Measurements from ENCODE around the gene CNPY1.

DNA sequence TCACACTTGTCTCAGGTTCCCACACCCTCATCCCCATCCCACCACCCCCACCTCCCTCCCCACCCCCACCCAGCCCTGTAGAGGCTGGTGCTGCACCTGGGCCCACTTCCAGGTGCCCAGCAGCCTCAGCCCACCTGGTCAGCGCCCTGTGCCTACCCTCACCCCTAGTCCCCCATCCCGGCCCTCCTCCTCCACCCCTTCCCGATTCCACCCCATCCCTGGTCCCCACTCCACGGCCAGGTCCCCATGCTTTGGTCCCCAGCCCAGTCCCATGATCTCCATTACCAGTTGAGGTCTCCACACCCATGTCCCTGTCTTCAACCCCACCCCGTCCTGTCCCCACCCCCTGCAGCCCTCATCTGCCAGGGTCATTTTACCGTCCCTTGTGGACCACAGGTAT is 24.6 kb upstream of the CNPY1 start:
- TF ChIP-seq, protein P1, sequence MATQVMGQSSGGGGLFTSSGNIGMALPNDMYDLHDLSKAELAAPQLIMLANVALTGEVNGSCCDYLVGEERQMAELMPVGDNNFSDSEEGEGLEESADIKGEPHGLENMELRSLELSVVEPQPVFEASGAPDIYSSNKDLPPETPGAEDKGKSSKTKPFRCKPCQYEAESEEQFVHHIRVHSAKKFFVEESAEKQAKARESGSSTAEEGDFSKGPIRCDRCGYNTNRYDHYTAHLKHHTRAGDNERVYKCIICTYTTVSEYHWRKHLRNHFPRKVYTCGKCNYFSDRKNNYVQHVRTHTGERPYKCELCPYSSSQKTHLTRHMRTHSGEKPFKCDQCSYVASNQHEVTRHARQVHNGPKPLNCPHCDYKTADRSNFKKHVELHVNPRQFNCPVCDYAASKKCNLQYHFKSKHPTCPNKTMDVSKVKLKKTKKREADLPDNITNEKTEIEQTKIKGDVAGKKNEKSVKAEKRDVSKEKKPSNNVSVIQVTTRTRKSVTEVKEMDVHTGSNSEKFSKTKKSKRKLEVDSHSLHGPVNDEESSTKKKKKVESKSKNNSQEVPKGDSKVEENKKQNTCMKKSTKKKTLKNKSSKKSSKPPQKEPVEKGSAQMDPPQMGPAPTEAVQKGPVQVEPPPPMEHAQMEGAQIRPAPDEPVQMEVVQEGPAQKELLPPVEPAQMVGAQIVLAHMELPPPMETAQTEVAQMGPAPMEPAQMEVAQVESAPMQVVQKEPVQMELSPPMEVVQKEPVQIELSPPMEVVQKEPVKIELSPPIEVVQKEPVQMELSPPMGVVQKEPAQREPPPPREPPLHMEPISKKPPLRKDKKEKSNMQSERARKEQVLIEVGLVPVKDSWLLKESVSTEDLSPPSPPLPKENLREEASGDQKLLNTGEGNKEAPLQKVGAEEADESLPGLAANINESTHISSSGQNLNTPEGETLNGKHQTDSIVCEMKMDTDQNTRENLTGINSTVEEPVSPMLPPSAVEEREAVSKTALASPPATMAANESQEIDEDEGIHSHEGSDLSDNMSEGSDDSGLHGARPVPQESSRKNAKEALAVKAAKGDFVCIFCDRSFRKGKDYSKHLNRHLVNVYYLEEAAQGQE (IDR thresholded peaks at IDR 0.05; ENCODE audit: insufficient read depth in 1 of 2, low read depth in 2 of 2, low read length in 2 of 2): no peak
- TF ChIP-seq POLR2AphosphoS5 (IDR thresholded peaks at IDR 0.05; ENCODE audit: low read depth, low read length): no peak
- no peak for TF ChIP-seq SIN3A (IDR thresholded peaks at IDR 0.05; ENCODE audit: borderline replicate concordance, insufficient read depth, low read length)
